CD4-positive, alpha-beta T cell treated with Interleukin-15 for 1 hour (primary cell): ENCODE measurements around the gene GSDMA.
"Not testable (repeated sequence)": the region's sequence is repeated elsewhere in the genome, so short reads cannot be mapped to it uniquely, and the experiment has no call there.

ENCODE experiments used
- DNase-seq: peaks from one replicate; pipeline ENCODE4 v3.0.0-alpha.2; 2020

GSDMA gene

DNA sequence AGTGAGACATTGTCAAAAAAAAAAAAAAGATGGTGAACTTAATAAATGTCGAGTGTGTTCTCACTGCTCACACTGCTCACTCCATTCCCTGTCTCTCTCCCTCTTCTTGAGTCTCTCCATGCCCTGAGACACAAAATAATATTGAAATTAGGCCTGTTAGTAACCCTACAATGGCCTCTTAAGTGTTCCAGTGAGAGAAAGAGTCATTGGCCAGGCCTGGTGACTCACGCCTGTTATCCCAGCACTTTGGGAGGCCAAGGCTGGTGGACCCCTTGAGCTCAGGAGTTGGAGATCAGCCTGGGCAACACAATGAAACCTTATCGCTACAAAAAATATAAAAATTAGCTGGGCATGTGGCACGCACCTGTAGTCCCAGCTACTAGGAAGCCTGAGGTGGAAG lies 36.3 kb downstream of the GSDMA start:
- no peak for DNase-seq

DNA sequence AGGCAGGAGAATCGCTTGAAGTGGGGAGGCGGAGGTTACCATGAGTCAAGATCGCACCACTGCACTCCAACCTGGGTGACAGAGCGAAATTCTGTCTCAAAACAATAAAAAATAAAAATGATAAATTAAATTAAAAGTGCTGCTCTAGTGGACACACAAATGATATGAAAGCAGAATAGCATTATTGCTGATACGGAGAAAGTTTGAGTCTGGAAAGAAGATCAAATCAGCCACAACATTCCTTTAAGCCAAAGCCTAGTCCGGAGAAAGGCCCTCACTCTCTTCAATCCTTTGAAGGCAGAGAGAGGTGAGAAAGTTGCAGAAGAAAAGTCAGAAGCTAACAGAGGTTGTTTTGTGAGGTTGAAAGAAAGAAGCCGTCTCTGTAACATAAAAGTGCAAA lies 37.4 kb downstream of the GSDMA start:
- DNase-seq = no peak

DNA sequence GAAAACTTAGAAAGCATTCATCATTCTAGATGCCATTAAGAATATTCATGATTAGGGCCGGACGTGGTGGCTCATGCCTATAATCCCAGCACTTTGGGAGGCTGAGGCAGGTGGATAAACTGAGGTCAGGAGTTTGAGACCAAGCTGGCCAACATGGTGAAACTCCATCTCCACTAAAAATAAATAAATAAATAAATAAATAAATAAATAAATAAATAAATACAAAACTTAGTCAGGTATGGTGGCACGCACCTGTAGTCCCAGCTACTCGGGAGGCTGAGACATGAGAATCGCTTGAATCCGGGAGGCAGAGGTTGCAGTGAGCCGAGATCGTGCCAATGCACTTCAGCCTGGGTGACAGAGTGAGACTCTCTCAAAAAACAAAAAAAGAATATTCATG lies 38.5 kb downstream of the GSDMA start:
- not testable (repeated sequence) for DNase-seq

DNA sequence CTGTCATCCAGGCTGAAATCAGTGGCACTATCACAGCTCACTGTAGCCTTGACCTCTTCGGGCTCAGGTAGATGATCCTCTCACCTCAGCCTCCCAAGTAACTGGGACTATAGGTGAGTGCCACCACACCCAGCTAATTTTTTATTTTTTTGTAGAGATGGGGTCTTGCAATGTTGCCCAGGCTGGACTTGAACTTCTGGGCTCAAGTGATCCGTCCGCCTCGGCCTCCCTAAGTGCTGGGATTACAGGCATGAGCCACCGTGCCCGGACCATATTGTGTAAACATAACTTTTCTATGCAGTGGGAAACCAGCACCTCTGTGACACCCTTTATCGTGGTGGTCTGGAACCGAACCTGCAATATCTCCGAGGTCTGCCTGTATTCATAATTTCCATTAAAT lies 41.3 kb downstream of the GSDMA start:
- no peak for DNase-seq

DNA sequence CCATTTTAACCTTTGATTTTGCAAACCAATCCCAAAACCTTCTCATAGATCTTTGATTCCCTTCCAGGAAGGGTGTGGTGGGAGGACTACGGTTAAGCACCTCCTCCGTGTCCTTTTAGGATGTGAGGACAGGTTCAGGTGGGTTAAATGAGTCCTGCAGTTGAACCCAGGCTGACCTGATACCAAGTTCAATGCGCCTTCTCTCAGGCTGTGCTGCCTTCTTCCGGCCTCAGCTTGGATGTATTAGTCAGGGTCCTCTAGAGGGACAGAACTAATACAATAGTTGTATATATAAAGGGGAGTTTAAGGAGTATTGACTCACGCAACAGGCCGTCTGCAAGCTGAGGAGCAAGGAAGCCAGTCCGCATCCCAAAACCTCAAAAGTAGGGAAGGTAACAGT lies 41.9 kb downstream of the GSDMA start:
- no peak for DNase-seq

DNA sequence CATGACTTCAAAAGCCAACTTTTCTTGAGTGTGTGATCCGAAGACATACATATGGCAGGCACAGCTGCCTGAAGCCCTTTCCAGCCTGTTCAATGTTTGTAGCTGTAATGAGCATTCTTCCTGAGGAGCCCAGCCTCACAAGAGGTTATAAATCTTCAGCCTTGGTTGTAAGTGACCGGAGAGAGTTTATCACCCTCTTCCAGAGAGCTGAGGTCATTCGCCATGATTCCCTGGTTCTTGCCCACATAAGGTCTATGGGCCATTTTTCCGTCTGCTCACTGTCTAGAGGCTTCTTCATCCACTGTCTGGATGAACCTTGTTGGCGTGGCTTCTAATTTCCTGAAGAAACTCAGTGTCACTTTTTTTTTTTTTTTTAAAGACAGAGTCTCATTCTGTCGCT lies 42.7 kb downstream of the GSDMA start:
- DNase-seq = no peak

DNA sequence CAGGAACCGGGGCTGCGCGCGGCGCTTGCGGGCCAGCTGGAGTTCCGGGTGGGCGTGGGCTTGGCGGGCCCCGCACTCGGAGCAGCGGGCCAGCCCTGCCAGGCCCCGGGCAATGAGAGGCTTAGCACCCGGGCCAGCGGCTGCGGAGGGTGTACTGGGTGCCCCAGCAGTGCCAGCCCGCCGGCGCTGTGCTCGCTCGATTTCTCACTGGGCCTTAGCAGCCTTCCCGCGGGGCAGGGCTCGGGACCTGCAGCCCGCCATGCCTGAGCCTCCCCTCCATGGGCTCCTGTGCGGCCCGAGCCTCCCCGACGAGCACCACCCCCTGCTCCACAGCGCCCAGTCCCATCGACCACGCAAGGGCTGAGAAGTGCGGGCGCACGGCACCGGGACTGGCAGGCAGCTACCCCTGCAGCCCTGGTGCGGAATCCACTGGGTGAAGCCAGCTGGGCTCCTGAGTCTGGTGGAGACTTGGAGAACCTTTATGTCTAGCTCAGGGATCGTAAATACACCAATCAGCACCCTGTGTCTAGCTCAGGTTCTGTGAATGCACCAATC lies 48.2 kb downstream of the GSDMA start:
- DNase-seq = not testable (repeated sequence)

DNA sequence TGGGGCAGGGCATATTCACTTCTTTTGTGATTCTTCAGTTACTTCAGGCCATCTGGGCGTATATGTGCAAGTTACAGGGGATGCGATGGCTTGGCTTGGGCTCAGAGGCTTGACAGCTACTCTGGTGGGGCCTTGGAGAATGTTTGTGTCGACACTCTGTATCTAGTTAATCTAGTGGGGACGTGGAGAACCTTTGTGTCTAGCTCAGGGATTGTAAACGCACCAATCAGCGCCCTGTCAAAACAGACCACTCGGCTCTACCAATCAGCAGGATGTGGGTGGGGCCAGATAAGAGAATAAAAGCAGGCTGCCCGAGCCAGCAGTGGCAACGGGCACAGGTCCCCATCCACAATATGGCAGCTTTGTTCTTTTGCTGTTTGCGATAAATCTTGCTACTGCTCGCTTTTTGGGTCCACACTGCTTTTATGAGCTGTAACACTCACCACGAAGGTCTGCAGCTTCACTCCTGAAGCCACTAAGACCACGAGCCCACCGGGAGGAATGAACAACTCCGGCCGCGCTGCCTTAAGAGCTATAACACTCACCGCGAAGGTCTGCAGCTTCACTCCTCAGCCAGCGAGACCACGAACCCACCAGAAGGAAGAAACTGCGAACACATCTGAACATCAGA lies 49.3 kb downstream of the GSDMA start:
- DNase-seq = not testable (repeated sequence)

DNA sequence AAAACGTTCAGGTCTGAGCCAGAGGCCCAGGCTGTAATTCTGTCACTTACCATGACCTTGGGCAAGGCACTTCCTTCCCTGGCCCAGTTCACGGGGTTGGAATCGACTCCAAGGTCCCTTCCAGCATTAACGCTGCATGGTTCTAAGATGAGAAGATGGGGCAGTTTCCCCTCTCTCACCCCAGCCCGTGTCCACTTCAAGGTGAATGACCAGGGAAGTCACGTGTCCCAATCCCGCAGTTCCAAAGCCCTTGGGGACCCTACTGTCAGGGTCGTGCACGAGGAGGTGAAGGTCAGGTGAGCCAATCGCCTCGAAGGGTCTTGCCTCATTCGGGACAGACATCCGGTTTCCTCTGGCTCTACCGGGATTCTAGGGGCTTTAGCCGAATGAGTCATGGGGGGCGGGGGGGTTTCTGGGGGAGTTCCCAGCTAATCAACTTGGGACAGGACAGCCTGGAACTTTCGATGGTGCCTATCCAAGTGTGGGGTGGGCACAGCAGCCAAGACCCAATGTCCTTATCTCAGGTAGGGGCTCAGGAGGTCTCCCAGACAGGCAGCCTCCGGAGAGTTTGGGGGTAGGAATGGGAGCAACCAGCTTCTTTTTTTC lies 51.7 kb downstream of the GSDMA start:
- no peak for DNase-seq

DNA sequence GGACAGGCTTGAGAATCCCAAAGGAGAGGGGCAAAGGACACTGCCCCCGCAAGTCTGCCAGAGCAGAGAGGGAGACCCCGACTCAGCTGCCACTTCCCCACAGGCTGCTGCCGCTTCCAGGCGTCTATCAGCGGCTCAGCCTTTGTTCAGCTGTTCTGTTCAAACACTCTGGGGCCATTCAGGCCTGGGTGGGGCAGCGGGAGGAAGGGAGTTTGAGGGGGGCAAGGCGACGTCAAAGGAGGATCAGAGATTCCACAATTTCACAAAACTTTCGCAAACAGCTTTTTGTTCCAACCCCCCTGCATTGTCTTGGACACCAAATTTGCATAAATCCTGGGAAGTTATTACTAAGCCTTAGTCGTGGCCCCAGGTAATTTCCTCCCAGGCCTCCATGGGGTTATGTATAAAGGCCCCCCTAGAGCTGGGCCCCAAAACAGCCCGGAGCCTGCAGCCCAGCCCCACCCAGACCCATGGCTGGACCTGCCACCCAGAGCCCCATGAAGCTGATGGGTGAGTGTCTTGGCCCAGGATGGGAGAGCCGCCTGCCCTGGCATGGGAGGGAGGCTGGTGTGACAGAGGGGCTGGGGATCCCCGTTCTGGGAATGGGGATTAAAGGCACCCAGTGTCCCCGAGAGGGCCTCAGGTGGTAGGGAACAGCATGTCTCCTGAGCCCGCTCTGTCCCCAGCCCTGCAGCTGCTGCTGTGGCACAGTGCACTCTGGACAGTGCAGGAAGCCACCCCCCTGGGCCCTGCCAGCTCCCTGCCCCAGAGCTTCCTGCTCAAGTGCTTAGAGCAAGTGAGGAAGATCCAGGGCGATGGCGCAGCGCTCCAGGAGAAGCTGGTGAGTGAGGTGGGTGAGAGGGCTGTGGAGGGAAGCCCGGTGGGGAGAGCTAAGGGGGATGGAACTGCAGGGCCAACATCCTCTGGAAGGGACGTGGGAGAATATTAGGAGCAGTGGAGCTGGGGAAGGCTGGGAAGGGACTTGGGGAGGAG lies 52.5 kb downstream of the GSDMA start, which contains the start of gene CSF3:
CSF3 (plus strand) TSS at position 436 of the 993 bp plus-strand sequence; CDS start at position 471, 35 bp downstream.
- no peak for DNase-seq

DNA sequence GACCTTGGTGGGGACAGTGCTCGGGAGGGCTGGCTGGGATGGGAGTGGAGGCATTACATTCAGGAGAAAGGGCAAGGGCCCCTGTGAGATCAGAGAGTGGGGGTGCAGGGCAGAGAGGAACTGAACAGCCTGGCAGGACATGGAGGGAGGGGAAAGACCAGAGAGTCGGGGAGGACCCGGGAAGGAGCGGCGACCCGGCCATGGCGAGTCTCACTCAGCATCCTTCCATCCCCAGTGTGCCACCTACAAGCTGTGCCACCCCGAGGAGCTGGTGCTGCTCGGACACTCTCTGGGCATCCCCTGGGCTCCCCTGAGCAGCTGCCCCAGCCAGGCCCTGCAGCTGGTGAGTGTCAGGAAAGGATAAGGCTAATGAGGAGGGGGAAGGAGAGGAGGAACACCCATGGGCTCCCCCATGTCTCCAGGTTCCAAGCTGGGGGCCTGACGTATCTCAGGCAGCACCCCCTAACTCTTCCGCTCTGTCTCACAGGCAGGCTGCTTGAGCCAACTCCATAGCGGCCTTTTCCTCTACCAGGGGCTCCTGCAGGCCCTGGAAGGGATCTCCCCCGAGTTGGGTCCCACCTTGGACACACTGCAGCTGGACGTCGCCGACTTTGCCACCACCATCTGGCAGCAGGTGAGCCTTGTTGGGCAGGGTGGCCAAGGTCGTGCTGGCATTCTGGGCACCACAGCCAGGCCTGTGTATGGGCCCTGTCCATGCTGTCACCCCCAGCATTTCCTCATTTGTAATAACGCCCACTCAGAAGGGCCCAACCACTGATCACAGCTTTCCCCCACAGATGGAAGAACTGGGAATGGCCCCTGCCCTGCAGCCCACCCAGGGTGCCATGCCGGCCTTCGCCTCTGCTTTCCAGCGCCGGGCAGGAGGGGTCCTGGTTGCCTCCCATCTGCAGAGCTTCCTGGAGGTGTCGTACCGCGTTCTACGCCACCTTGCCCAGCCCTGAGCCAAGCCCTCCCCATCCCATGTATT lies 53.5 kb downstream of the GSDMA start:
- DNase-seq = no peak

DNA sequence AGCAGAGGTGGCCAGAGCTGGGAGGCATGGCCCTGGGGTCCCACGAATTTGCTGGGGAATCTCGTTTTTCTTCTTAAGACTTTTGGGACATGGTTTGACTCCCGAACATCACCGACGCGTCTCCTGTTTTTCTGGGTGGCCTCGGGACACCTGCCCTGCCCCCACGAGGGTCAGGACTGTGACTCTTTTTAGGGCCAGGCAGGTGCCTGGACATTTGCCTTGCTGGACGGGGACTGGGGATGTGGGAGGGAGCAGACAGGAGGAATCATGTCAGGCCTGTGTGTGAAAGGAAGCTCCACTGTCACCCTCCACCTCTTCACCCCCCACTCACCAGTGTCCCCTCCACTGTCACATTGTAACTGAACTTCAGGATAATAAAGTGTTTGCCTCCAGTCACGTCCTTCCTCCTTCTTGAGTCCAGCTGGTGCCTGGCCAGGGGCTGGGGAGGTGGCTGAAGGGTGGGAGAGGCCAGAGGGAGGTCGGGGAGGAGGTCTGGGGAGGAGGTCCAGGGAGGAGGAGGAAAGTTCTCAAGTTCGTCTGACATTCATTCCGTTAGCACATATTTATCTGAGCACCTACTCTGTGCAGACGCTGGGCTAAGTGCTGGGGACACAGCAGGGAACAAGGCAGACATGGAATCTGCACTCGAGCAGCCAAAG lies 54.7 kb downstream of the GSDMA start:
- no peak for DNase-seq

DNA sequence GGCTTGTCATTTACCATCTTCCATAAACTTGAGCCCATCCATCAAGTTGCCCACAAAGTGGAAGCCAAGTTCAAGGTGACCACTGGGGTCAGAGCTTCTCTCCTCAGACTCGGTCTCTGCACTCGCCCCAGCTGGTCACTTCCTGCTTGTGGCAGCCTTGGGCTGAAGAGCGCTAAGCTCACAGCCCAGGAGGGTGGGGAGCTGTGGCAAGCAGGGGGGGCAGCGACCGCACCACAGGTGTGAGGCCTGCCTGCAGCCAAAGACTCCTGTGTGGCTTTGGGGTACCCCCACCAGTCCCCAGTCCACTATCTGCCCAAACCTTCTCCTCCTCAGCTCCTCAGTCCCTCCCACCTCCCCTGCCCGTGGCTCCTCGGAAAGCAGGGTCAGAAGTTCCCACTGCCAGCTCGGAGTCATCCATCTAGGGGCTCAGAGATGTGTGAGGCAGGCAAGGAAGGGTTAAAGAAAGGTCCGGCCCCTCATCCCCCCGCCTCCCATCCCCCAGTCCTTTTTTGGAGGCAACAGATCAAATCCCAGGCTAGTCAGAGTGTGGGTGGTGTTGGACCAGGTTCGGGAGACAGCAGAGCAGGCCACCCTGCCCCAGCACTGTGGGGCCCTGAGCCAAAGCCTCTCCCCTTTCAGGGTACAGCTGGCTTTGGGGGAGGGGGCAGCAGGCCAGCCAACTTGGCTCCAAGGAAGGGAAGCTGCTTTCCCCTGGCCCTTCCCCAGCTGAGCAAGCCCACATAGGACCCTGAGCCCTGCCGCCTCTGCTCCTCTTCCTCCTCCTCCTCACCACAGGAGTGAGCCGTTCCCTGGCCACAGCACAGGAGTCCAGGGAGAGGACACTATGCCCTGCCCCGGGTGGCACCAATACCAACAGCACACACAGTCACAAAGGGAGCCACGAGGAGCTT lies 55.7 kb downstream of the GSDMA start:
- DNase-seq = no peak

DNA sequence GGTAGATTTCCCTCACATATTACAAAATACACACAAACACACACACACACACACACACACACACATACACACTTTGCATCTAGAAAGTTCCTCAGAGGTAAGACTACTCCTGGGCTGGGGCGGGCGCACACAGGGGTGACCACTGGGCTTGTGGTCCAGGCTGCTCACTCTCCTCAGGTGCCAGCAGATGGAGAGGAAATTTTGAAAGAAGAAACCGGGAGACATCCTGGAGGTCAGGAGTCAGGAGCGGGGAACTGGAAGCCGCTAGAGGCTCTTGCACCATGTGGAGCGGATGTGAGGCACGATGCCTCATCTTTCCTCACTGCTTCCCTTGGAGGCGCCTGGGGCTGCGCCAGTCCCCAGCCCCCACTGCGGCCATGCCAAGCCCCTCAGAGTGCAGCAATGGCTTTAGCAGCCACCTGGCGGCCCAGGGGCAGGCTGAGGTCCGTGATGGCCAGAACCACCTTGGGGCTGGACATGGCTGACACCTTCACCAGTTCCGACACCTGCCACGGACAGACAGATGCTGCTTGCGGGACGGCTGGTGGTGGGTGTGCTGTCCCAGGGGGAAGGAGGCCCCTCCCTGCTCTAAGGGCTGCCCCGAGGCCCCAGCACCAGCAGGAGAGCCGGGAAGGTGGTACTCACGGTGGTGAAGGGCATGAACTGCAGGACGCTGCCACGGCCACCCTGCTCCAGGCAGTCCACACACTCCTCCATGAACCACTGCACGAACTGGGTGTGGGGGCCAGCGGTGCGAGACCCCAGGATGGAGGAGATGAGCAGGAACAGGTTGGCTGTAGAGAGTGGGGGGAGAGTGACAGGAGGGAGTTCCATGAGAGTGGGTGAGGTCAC lies 56.6 kb downstream of the GSDMA start:
- DNase-seq = no peak

DNA sequence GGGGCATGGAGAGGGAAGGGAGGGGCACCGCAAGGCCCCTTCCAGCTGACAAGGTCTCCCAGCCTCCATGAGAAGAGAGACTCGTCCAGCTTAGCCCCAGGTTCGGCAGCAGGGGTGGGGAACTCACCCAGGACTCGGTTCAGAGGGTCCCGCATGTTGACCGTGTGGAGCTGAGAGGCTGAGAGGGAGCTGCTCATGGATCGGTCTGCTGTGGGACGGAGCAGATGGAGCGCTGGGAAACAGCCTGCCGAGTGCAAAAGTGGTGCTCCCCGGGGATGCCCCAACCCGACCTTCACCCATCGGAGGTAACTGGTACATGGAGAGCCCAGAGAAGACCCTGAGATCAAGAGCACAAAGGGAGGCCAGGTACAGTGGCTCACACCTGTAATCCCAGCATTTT lies 57.3 kb downstream of the GSDMA start:
- DNase-seq = no peak

DNA sequence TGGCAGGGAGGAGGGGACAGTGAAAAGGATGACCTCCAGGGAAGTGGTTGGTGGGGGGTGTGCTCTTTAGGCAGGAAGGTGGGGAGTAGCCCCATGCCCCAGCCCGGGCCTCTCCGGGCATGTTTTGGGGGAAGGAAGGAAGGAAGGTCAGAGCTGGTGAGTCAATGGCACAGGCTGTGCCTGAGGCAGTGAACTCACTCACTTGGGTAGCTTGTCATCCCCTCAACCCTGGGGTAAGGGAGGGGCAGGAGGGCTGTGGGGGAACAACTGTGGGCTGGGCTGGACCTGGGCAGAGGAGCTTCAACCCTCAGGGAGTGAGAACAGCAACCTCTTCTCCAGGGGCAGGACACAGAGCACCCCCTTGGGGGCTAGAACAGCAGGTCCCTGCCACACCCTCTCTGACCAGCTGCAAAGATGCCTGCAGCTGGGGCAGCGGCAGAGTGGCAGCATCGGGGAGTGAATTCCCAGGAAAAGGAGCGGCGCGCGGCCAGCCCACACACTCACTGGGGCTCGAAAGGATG lies 58.7 kb downstream of the GSDMA start:
- no peak for DNase-seq

DNA sequence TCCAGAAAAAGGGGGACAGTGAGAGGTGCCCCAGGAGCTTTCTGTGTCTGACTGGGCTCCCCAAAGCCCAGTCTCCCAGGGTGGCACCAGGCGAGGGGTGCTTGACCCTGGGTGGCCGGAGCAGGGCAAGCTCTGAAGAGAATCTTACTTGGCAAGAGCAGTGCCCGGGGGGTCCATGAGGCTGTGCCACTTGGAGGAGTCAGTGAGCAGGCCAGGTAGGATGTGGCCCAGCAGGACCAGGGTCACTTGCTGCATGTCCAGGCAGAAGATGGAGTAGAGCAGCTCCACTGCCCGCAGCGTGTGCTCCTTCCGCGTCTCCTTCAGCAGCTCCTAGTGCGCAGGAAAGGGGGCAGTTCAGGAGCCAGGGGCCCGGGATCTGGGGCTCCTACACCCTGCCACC lies 59.7 kb downstream of the GSDMA start:
- DNase-seq = no peak

DNA sequence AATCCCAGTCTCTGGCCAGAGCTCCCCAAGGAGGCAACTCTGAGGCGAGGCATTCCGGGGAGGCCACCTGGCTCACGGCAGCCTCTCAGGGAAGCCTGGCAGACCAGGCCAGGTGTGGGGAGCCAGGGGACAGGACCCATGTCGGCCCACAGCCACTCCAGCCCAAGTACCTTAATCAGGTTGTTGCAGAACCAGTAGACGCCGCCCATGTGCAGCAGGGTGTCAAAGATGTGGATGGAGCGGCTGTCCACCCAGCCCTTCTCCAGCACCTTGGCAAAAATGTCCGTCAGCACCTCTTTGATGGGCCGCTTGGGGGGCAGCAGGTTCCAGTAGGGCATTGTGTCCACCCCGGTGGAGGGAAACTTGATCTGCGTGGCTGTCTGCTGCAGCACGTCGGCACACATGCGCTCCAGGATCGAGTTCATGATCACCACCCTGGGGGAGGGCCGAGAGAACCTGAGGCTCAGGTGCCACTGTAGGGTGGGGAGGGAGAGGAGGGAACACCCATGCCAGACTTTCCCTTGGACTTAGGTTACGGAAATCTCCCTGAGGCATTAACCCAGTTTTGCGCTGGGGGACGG lies 60.2 kb downstream of the GSDMA start:
- DNase-seq = no peak
